HG03039 (cell line): Measurements from ENCODE around the gene NDRG4.

ENCODE experiments used
- ATAC-seq: cut with Tn5 transposase; IDR thresholded peaks from one replicate; pipeline ENCODE4 v1.9.1; 2021; ENCODE audit warnings: mild to moderate bottlenecking, moderate library complexity; ENCODE audit not compliant: unreplicated experiment

The NDRG4 gene

DNA sequence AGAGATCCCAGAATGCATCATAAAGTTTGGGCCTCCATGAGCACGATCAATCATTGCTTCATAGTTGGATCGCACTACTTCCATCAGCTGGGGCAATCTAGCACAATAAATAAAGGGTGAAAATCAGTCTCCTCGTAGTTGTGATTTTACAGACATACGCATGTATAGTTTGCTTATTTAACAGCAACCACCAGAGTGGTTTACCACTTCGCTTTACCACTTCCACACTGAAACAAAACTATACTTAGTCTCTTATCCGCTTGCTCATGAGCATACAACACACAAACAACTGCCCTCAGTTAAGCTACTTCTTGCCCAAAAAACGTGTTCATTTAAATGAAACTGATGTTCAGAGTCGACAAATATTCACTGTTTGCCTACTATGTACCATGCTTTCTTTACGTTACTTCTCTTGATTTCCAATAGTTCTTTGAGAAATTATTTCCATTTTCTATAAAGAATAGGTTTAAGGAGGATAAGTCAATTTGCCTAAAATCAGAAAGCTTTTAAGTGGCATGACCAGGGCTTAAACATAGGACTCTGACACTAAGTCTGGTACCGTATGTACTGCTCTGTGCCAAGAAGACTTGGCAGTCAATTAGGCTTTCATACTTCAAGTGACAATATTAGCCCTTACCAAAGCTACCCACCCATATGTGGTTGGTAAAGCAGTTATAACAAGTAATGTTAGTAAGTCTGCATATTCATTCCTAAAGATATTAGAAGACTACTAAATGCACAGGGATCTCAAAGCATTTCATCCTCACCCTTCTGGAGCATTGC lies 37.4 kb downstream of the NDRG4 start:
- no peak for ATAC-seq

DNA sequence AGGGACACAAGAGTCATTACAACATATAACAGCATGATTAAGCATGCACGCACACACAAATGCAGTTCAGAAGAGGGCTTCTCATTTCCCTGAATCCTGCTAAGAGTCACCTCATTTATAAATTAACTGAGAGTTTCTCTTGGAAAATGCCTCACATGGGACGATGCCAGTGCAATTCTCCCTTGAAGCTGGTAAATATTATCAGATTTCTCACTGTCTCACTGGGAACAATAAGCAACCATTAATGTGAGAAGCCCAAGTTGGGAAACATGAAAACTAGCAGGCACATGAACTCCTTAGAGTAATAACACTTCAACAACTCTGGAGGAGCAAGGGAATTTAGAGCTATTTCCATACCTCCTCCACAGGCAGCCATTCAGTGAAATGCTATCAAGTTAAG lies 41.8 kb downstream of the NDRG4 start:
- ATAC-seq, result no peak

DNA sequence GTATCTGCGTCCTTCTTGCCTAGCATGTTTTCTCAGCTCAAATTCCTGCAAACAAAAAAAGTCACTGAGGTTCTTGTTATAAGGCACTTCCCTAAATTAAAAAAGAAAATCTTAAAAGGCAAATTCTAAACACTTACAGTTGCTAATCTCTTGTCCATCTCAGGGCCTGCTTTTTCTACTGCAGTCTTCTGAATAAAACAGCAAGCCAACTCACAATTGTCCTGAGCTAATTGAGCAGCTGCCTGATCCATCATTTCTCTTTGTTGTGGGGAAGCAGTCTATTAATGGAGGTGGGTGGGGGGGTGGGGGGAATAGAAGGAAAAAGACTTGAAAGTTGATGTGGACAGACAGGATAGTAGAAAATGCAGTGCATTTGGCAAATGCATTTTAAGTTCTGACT lies 42.3 kb downstream of the NDRG4 start:
- no peak for ATAC-seq

DNA sequence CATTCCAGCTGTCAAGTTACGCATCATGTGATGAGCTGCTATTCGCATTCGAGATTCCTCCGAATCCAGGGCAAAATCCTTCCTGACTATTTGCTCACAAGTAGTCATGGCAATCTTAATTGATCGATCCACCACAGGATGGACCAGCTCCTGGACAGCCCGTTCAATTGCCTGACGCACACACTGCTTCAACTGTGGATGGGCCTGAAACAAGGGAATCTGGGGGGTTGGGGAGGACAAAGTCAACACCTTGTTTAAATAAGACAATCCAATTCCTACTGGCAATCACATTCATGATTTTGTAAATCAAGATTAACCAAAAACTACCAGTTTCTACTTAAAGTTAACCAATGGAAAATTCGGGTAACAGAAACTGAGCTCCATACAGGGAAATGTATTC lies 43.7 kb downstream of the NDRG4 start:
- no peak for ATAC-seq

DNA sequence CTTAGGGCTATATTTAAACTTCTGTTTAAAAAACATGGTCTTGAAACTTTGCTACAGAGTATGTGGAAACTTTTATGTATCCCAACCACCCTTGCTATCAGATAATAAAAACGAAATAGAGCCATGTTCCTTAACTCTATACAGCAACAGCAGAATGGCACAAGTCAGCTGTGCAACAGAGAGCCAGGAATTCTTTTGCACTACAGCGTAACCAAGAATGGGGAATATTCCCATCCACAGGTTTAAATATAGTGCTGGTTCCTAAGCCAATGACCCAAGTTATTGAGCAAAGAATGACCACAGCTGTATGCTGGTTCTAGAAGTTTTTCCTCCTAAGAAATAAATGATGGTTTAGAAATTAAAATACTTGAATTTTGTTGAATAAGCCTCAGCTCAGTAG lies 48.4 kb downstream of the NDRG4 start:
- no peak for ATAC-seq

DNA sequence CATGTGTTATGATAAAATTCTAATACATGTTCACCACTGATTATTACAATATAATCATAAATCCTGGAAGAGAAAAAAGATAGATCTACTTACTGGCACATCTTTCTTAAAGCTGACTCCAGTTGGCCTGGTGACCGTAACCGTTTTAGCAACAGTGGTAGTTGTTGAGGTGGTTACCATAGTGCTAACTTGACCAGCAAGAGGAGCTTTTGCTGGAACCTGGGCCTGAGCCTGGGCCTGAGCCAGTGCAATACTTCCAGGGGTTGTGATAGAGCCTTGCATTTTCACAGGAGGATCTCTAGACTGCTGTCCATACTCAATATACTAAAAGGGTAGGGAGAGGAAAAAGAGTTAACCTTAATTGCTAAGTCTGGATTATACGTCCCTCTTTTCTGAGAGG lies 51.6 kb downstream of the NDRG4 start:
- no peak for ATAC-seq

DNA sequence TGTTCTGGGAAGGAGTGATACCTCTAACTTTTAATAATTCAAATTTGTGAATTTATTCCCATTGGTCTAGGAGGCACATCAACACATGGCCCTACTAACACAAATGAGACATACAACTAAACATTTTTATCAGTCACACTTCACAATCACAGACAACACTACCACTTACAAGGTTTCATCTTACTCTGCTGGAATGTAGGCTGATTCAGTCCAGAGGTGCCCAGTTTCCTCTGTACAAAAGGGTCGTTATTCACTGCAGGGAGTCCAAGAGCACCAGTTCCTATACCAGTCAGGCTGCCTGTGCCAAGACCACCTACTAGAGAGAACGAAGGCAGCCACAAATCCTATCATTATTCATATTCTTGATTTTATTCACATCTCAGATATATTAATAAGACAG lies 56.7 kb downstream of the NDRG4 start:
- ATAC-seq, result no peak
